GM12878 (cell line): ENCODE data around the gene SETD1B.

ENCODE experiments used
- CHD1 ChIP-seq: IDR thresholded peaks from 2 replicates; pipeline ENCODE4 v1.6.1; 2012; ENCODE audit warnings: low read depth, low read length, improper control_type of control experiment
- EZH2 ChIP-seq: IDR thresholded peaks from 2 replicates; pipeline ENCODE4 v1.6.1; 2012; ENCODE audit warnings: low read depth, mild to moderate bottlenecking, control low read depth, inconsistent platforms, low read length, borderline replicate concordance; ENCODE audit not compliant: control insufficient read depth
- MEF2A ChIP-seq: IDR thresholded peaks from 2 replicates; pipeline ENCODE4 v1.6.1; 2011; ENCODE audit warnings: low read depth, mild to moderate bottlenecking, low read length, moderate library complexity; ENCODE audit not compliant: insufficient read depth
- MTA2 ChIP-seq: fragments of 450-650 bp; IDR thresholded peaks from 2 replicates; pipeline ENCODE4 v1.6.1; 2016; ENCODE audit warnings: low read depth, mild to moderate bottlenecking, moderate library complexity
- NR2C2 ChIP-seq: IDR thresholded peaks from 2 replicates; pipeline ENCODE4 v1.6.1; 2011; ENCODE audit warnings: borderline replicate concordance, low read depth; ENCODE audit not compliant: control insufficient read depth, insufficient read length
- POLR2A ChIP-seq: IDR thresholded peaks from 2 replicates; pipeline ENCODE4 v1.6.1; 2011; ENCODE audit warnings: low read depth, mild to moderate bottlenecking, low read length
- POLR2AphosphoS2 ChIP-seq: IDR thresholded peaks from 2 replicates; pipeline ENCODE4 v1.6.1; 2011; ENCODE audit warnings: low read depth, mild to moderate bottlenecking, low read length, improper control_type of control experiment, moderate library complexity
- POLR2AphosphoS5 ChIP-seq: IDR thresholded peaks from 2 replicates; pipeline ENCODE4 v1.6.1; 2011; ENCODE audit warnings: mild to moderate bottlenecking, low read length, inconsistent platforms
- SP1 ChIP-seq: IDR thresholded peaks from one replicate; pipeline ENCODE4 v1.6.1; 2011; ENCODE audit warnings: low read depth, low read length
- SREBF2 ChIP-seq: IDR thresholded peaks from 2 replicates; pipeline ENCODE4 v1.6.1; 2012; ENCODE audit warnings: mild to moderate bottlenecking, low read length
- SRF ChIP-seq, 2 experiments: IDR thresholded peaks; 2 replicates each; pipeline ENCODE4 v1.6.1; 2011; ENCODE audit warnings: low read depth in 2 of 2, low read length in 2 of 2, mild to moderate bottlenecking in 1 of 2, moderate library complexity in 1 of 2
- ZNF274 ChIP-seq: IDR thresholded peaks from one replicate; pipeline ENCODE4 v1.8.0; 2011; ENCODE audit not compliant: insufficient read length, insufficient read depth
- TF ChIP-seq, protein P1 (sequence below), 3 experiments: IDR thresholded peaks in 2 of 3; conservative IDR thresholded peaks in 1 of 3; 2 replicates each; pipeline ENCODE4 v1.5.1; 2011; ENCODE audit warnings: low read depth in 3 of 3, low read length in 3 of 3, mild to moderate bottlenecking in 3 of 3, control low read depth in 2 of 3, moderate library complexity in 2 of 3, inconsistent platforms in 1 of 3, mixed read lengths in 1 of 3; ENCODE audit not compliant: control insufficient read depth in 2 of 3, insufficient read depth in 1 of 3; ENCODE audit errors: extremely low read depth in 1 of 3

DNA sequence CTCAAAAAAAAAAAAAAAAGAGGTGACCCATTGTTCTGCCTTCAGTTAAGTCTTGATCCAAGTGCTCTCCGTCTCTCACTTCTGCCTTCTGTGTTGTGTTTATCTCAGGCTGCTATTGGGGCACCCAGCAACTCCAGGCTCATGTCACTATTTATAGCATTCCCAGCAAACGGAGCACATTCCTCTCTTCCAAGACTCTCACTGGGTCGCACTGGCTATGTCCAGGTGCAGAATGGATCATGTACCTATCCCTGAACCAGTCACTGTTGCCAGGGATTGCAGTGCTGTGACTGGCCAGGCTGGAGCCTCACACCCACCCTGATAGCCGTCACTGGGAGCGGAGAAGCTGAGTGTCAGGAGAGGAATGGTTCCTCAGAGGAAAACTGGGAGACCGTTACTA, 41.5 kb upstream of the SETD1B start:
- TF ChIP-seq POLR2A (no peak), SP1 (no peak), NR2C2 (no peak), ZNF274 (no peak), SREBF2 (no peak), MEF2A (no peak), MTA2 (no peak), SRF (IDR thresholded peaks at IDR 0.05; ENCODE audit: low read depth in 2 of 2, low read length in 2 of 2) (no peak), EZH2 (no peak), POLR2AphosphoS2 (no peak), CHD1 (no peak), POLR2AphosphoS5 (no peak)
- TF ChIP-seq, protein P1, sequence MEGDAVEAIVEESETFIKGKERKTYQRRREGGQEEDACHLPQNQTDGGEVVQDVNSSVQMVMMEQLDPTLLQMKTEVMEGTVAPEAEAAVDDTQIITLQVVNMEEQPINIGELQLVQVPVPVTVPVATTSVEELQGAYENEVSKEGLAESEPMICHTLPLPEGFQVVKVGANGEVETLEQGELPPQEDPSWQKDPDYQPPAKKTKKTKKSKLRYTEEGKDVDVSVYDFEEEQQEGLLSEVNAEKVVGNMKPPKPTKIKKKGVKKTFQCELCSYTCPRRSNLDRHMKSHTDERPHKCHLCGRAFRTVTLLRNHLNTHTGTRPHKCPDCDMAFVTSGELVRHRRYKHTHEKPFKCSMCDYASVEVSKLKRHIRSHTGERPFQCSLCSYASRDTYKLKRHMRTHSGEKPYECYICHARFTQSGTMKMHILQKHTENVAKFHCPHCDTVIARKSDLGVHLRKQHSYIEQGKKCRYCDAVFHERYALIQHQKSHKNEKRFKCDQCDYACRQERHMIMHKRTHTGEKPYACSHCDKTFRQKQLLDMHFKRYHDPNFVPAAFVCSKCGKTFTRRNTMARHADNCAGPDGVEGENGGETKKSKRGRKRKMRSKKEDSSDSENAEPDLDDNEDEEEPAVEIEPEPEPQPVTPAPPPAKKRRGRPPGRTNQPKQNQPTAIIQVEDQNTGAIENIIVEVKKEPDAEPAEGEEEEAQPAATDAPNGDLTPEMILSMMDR (IDR thresholded peaks at IDR 0.05 in 2 of 3, conservative IDR thresholded peaks at IDR 0.05 in 1 of 3; ENCODE audit: control insufficient read depth in 2 of 3, extremely low read depth in 1 of 3, insufficient read depth in 1 of 3, low read depth in 3 of 3, low read length in 3 of 3) = no peak
